Hematopoietic multipotent progenitor cell treated with erythropoietin and hydrocortisone succinate and interleukin-3 and kit ligand, for 15 days (in vitro differentiated cells): Measurements from ENCODE around the gene HS3ST6.
"Not testable (repeated sequence)": the region's sequence is repeated elsewhere in the genome, so short reads cannot be mapped to it uniquely, and the experiment has no call there.

ENCODE experiments used
- DNase-seq: peaks from one replicate; pipeline ENCODE4 v3.0.0-alpha.2; 2015; ENCODE audit warnings: low spot score

HS3ST6 gene

GRCh38 chr16:1918351-1919326 is at the start of gene HS3ST6:
Gene HS3ST6 (minus strand): TSS chr16:1918415. CDS start chr16:1918323, 92 bp downstream.
- no peak for DNase-seq

- DNase-seq = no peak
These were observed 48.2 kb upstream of the HS3ST6 start, which contains the start of gene RNF151 for GRCh38 chr16:1966460-1966859. Gene RNF151 (plus strand): TSS chr16:1966856. CDS start chr16:1966882, 26 bp downstream.

- peak; percentile 16 for DNase-seq
These were observed 47.3 kb upstream of the HS3ST6 start for GRCh38 chr16:1965396-1966001.

- DNase-seq = peak; percentile 97
These were observed 46.5 kb upstream of the HS3ST6 start, which contains the start of gene RPS2 for GRCh38 chr16:1964506-1965395. Gene RPS2 (minus strand): TSS chr16:1964826. CDS start chr16:1964625, 201 bp downstream.

DNA sequence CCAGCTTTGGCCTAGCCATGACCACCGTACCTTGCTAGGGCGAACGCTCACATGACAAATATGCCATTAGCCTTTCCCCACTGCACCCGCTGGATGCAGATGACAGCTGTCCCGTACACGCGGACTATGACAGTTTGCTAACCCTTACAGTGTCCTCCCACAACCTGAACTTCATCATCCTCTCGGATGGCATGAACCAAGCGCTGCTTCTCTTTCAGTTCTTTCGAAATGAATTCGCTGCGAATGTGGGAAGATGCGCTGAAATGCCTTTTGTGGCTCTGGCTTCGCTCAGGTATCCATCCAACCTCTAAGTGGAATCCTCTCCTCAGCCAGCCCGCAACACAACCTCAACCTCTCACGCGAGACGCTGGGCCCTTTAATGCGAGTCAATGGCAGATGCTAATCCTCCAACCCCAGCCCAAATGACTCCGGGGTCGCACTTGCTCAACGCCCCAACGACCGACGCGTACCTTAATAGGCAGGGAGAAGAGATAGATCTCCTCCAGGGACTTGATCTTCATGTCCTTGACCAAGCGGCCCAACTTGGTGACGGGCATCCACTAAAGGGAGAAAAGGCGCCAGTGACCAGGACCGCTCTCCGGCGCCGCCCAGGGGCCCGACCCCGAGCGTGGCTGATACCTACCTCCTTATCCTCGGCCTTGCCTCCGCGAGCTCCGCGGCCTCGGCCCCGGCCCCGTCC is 45.7 kb upstream of the HS3ST6 start:
- peak; percentile 41 for DNase-seq

- not testable (repeated sequence) for DNase-seq
These were observed 44.2 kb upstream of the HS3ST6 start for GRCh38 chr16:1962161-1963153.

DNA sequence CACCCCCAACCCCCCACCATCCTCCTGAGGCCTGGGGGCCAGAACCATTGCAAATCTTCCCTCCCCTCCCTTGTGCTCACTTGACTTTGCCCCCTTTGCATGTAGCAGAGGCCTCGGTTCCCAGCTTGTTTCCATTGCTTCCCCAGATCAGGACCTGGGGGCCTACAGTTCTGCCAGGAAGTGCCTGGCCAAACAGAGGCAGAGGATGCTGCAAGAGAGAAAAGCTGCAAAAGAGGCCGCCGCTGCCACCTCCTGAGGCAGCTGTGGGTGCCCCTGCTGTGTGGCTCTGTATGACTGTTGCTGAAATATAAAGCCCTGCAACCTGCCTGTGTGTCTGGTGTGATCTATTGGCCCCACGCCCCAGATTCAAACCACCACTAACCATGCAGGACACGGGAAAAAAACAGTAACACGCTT is 43.4 kb upstream of the HS3ST6 start:
- DNase-seq = no peak

DNA sequence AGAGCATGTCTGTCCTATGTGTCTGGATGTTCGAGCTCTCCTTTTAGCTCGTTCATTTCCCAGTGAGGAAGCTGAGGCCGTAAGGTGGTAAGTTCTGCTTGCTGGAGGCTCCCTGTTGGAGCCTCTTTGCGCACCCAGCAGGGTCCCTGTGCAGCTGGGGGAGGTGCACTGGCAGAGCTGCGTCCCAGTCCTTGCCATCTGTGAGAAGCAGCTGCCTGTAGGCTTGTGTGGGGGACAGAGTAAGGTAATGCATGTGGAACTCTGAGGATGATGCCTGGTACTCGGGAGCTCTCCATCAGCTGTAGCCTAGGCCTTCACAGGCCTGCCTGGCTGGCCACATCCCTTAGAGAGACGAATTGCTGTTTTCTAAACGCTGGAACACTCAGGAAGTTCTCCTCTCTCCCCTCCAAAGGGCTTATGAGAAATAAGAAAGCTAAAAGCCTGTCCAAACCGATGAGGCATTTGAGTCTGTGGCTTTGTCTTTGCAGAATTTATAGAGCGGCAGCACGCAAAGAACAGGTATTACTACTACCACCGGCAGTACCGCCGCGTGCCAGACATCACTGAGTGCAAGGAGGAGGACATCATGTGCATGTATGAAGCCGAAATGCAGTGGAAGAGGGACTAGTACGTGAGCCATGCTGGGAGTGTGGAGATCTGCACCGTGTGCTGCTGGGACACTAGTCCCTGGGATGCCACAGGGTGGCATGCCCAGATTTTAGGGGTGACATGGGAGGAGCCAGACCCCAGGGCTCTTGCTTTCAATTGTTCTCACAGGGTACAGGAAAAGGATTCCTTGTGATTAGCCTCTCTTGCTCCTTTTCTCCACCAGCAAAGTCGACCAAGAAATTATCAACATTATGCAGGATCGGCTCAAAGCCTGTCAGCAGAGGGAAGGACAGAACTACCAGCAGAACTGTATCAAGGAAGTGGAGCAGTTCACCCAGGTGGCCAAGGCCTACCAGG is 42.7 kb upstream of the HS3ST6 start:
- no peak for DNase-seq

DNA sequence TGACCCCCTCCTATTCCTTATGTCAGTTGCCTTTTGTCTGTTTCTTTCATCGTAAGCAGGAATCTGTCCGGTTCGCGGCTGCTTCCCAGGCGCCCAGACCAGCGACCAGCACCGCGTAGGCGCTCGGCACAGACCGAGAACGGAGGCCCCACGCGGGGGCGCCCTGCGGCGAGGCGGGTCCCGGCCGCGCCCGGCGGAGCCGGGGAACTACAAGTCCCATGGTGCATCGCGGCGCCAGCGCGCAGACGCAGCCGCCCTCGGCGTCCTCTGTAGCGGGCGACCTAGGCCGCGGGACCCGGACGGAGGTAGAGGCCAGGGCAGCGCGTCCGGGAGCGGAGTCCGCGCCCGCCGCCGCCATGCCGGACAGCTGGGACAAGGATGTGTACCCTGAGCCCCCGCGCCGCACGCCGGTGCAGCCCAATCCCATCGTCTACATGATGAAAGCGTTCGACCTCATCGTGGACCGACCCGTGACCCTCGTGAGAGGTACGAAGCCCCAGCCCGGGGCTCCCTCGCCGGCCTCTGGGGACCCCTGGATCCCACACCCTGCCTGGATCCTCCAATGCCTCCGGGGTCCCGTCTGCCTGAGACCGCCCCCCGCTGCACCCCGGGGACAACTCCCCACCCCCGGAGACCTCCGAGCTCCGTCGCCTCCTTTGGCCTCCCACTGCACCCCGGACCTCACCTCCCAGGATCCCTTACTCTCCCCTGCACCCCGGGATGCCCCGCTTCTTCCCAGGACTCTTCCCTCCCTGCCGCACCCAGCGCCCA is 41.2 kb upstream of the HS3ST6 start, which contains the start of gene NDUFB10:
Gene NDUFB10 (plus strand): TSS at position 270 of the 771 bp plus-strand sequence. CDS start 87 bp downstream, at position 357.
- peak; percentile 91 for DNase-seq

DNA sequence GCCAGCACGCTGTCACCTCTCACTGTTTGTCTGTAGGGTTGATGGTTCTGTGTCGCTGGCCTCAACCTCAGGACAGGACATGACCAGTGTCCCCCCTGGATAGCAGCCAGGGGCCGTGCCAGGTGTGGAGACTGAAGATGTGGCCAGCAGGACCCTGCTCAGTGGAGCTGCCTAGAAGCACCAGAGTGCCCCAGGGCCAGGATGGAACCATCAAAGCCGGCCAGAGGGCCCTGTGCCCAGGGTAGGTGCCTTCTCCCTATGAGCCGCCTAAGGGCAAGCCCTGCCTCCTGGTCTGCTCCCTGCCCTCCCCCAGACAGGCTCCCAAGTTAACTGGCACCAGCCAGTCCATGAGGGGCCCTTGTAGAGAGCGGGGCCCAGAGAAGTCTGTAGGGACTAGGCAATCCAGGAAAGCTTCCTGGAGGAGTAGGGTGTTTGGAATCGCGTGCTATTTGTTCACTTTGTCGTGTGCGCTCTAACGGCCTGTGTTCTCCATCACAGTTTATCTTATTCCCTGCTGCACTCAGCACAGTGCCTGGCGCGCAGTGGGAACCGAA is 40.6 kb upstream of the HS3ST6 start:
- no peak for DNase-seq

DNA sequence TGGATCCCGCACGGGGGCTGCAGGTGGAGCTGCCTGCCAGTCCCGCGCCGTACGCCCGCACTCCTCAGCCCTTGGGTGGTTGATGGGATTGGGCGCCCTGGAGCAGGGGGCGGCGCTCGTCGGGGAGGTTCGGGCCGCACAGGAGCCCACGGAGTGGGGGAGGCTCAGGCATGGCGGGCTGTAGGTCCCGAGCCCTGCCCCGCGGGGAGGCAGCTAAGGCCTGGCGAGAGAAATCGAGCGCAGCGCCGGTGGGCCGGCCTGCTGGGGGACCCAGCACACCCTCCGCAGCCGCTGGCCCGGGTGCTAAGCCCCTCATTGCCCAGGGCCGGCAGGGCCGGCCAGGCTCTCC is 39.9 kb upstream of the HS3ST6 start:
- DNase-seq = not testable (repeated sequence)

- not testable (repeated sequence) for DNase-seq
These were observed 39.4 kb upstream of the HS3ST6 start for GRCh38 chr16:1957434-1958142.

- DNase-seq = no peak
These were observed 35.5 kb upstream of the HS3ST6 start for GRCh38 chr16:1953734-1954133.

DNA sequence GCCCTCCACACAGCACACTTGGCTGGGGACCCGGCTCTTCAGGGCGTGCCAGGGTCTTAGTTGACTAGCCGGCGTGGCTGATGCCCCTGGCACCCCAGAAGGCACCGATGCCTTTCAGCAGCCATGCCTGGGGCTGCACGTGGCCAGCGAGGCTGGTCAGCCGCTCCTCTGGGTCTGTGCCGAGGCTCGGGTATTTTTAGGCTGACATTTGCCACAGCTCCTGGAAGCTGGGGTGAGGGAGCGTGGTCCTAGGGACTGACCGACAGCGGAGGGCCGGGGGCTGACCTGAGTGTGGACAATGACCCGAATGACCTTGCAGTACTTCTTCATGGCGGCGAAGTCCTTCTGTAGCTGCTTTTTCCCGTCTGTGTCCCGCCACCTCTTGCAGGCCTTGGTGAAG is 32.3 kb upstream of the HS3ST6 start:
- DNase-seq = no peak

GRCh38 chr16:1950047-1950446 is 31.8 kb upstream of the HS3ST6 start:
- DNase-seq = no peak

GRCh38 chr16:1949507-1949906 is 31.3 kb upstream of the HS3ST6 start:
- DNase-seq = no peak

GRCh38 chr16:1947369-1947670 is 29.1 kb upstream of the HS3ST6 start:
- no peak for DNase-seq
